Omental fat pad (tissue), 4 donors: ENCODE measurements around the gene RYR2. TPM values are rescaled to one million over a fixed set of nuclear protein-coding genes. Genes with fewer than 3 reads are reported as not detected.

ENCODE experiments used
- ATAC-seq: fragments of 150-250 bp; one replicate; pipeline ENCODE4 v1.9.1; 2016; ENCODE audit warnings: mild to moderate bottlenecking, moderate library complexity; ENCODE audit not compliant: low FRiP score
- DNase-seq: peaks from one replicate; pipeline ENCODE4 v3.0.0-alpha.2; 2019; ENCODE audit warnings: low spot score
- total RNA-seq, 4 donors: library from RNA; depleted of rRNA; stranded (reverse); fragments of >200 nt; gene quantifications; one replicate each; pipeline ENCODE4 v1.1.0, GENCODE V29; 2016
- TF ChIP-seq, protein P1 (sequence below), 3 donors: fragments of 450-650 bp; IDR thresholded peaks; one replicate each; pipeline ENCODE4 v1.5.1; 2016 to 2017; ENCODE audit warnings: antibody characterized with exemption in 3 of 3, mild to moderate bottlenecking in 3 of 3, moderate library complexity in 2 of 3

The RYR2 gene
- total RNA-seq, 4 donors from 2014 or later: 0.19 to 2.4 (median 1.2) TPM

DNA sequence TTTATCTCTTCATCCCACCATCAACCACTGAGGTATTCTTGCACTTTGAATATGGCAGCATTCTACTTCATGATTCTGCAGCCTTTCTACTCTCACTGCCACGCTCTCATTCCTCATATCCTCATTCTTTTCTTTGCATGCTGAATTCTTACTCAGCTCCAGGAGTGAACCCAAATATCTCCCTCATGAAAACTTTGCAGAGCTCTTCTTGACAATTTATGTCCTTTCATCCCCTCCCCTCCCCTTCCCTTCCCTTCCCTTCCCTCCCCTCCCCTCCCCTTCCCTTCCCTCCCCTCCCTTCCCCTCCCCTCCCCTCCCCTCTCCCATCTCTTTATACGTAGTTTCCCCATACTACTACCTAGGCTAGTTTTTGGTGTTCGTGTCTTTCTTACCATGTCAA is 363.9 kb downstream of the RYR2 start:
- ATAC-seq (no peak), DNase-seq (no peak)
- TF ChIP-seq, protein P1, sequence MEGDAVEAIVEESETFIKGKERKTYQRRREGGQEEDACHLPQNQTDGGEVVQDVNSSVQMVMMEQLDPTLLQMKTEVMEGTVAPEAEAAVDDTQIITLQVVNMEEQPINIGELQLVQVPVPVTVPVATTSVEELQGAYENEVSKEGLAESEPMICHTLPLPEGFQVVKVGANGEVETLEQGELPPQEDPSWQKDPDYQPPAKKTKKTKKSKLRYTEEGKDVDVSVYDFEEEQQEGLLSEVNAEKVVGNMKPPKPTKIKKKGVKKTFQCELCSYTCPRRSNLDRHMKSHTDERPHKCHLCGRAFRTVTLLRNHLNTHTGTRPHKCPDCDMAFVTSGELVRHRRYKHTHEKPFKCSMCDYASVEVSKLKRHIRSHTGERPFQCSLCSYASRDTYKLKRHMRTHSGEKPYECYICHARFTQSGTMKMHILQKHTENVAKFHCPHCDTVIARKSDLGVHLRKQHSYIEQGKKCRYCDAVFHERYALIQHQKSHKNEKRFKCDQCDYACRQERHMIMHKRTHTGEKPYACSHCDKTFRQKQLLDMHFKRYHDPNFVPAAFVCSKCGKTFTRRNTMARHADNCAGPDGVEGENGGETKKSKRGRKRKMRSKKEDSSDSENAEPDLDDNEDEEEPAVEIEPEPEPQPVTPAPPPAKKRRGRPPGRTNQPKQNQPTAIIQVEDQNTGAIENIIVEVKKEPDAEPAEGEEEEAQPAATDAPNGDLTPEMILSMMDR (IDR thresholded peaks at IDR 0.05): no peak

DNA sequence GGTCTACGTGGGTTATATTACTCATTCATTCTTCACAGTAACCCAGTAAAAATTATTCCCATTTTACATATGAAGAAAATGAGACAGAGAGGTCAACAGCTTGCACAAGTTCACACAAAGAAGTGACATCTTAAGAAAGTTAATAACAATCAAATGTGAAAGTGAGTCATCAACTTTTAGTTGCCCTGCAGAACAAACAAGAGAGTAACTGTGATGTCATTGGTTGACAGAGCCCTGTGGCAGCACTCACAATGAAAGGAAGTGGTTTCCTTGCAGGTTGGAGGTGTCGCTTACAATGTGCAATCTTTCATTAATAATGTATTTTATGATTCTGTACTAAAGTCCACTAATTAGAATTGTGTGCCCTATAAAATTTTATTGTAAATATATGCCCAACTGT is 369.6 kb downstream of the RYR2 start:
- TF ChIP-seq, protein P1 (IDR thresholded peaks at IDR 0.05): no peak
- DNase-seq (no peak), ATAC-seq (no peak)

DNA sequence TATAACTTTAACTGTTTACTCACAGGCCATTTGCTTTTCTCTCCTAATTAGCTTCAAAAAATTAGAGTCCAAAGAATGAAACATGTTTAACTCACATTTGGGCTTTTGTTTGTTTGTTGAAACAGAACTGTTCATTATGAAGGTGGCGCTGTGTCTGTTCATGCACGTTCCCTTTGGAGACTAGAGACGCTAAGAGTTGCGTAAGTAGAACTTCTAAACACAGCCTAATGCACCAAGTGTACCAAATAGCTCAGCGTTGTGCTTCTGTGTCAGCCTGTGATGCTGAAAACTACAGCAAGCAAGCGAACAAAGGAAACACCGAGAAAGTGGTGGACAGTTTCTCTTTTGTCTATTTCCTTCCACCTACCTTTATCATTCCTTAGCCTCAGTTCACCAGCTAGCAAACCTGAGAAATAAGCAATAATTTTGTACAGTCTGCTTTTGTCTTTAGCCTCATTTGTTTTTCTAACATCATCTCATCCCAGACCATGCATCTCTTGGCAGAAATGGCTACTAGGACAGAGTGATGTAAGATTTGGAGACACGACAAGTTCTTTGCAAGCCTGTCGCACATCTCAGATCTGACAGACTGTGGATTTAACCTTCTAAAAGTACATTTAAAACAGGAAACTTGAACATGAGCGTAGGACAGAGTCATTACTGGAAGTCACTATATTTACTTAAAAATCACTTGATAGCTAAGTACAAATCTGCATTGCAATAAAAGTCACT is 375.1 kb downstream of the RYR2 start:
- no peak for DNase-seq
- TF ChIP-seq, protein P1 (IDR thresholded peaks at IDR 0.05): no peak
- no peak for ATAC-seq

DNA sequence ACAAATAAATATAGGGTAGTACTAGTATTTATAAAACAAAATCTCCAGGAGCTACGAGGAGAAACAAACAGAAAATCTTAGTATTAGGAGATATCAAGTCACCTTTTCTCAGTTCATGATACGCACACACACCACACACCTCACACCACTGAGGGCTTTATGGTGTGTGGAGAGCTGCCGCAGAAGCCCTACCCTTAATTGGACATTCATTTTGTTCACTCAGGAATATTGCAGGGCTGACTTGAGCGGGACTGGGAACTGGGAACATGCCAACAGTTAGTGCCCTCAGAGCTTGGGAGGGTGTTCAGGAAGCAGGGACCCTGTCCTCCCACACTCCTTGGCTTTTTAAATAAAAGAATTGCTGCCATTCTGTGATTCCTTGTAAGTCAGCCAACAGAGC is 386.8 kb downstream of the RYR2 start:
- ATAC-seq (no peak), DNase-seq (no peak)
- TF ChIP-seq, protein P1 (IDR thresholded peaks at IDR 0.05): no peak

DNA sequence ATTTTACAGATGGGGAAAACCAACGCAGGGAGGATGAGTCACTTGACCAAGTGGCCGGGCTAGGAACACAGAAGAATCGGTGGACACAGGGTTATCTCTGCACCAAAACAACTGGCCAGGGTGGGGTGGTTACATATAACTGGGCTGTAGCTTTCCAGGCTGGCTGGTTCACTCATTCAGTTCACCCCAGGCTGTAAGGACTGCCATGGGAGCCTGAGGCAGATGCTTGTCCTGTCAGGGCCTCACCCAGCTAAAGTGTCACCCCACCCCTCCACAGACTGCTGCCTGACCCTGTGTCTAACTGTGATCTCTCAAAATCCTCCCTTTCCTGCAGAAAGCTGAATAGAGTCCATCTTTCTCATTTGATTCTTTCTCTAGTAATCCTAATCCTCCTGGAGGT is 387.3 kb downstream of the RYR2 start:
- ATAC-seq: no peak
- DNase-seq: no peak
- TF ChIP-seq, protein P1 (IDR thresholded peaks at IDR 0.05): no peak

DNA sequence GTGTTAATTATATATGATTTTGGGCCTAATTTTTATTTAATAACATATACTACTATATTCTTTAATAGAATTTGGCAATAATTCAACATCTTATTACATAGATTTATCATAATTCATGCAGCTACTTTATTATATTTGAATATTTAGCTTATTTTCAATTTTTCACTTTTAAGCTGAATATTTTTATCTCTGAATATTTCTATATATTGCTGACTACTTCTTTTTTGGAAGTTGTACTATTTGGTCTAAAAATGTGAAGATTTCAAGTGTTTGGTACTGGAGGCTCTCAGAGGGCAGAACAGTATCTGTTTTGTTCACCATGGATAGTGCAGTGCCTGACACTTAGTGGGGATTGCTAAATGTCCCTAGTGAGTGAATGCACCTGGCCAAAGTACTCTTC is 389.5 kb downstream of the RYR2 start:
- DNase-seq (no peak), ATAC-seq (no peak)

DNA sequence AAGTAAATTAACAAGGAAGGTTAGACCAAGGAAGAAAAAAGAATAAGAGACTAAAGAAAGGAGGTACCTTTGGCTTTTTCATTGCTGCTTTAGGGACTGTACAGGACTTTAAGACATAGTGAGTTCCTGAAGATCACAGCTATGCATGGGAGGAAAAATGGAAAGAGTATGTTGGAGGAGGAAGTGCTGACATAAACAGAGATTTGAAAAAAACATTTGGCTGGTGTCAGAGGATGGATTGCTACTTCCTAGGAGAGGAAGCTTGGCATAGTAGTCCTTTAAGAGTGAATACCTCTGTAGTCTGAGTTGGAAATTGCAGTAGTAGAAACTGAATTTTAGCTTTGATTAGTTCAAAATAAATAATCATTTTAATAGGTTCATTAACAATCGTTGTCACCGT is 398.4 kb downstream of the RYR2 start:
- TF ChIP-seq, protein P1 (IDR thresholded peaks at IDR 0.05): no peak
- ATAC-seq: no peak
- no peak for DNase-seq

More for the DNA sequence above, 389.5 kb downstream of the RYR2 start:
- TF ChIP-seq, protein P1 (IDR thresholded peaks at IDR 0.05): no peak
